Mesendoderm (in vitro differentiated cells): Measurements from ENCODE around the gene ZNF471. TPM values are rescaled to one million over a fixed set of nuclear protein-coding genes. Genes with fewer than 3 reads are reported as not detected.

ENCODE experiments used
- DNase-seq: peaks from one replicate; pipeline ENCODE4 v3.0.0; 2013
- H2AK5ac ChIP-seq: 2 replicates; pipeline ENCODE4 v1.6.1; 2013; ENCODE audit warnings: low read length, inconsistent platforms
- H2BK120ac ChIP-seq: 2 replicates; pipeline ENCODE4 v1.6.1; 2013; ENCODE audit warnings: low read depth, mild to moderate bottlenecking, low read length, moderate library complexity, mixed read lengths
- H2BK15ac ChIP-seq: replicated peaks from 2 replicates; pipeline ENCODE4 v1.6.1; 2013; ENCODE audit warnings: low read depth, mild to moderate bottlenecking, moderate library complexity
- H2BK5ac ChIP-seq: 2 replicates; pipeline ENCODE4 v1.6.1; 2013; ENCODE audit warnings: low read length, inconsistent platforms
- H3K18ac ChIP-seq: 2 replicates; pipeline ENCODE4 v1.6.1; 2013; ENCODE audit warnings: mild to moderate bottlenecking, low read length, mixed read lengths
- H3K23ac ChIP-seq: one replicate; pipeline ENCODE4 v1.6.1; 2013; ENCODE audit warnings: low read length
- H3K27ac ChIP-seq: 2 replicates; pipeline ENCODE4 v1.5.1; 2013; ENCODE audit warnings: low read depth, mild to moderate bottlenecking, inconsistent platforms, low read length, moderate library complexity
- H3K27me3 ChIP-seq: 2 replicates; pipeline ENCODE4 v1.6.1; 2013; ENCODE audit warnings: low read length, control low read depth, mild to moderate bottlenecking, inconsistent platforms; ENCODE audit not compliant: insufficient read depth, poor library complexity
- H3K36me3 ChIP-seq: 2 replicates; pipeline ENCODE4 v1.6.1; 2013; ENCODE audit warnings: low read length, inconsistent platforms; ENCODE audit not compliant: control insufficient read depth, insufficient read depth
- H3K4ac ChIP-seq: one replicate; pipeline ENCODE4 v1.6.1; 2013; ENCODE audit warnings: low read depth, mild to moderate bottlenecking, low read length, moderate library complexity
- H3K4me1 ChIP-seq: 2 replicates; pipeline ENCODE4 v1.6.1; 2013; ENCODE audit warnings: low read depth, low read length, inconsistent platforms; ENCODE audit not compliant: control insufficient read depth
- H3K4me2 ChIP-seq: 2 replicates; pipeline ENCODE4 v1.6.1; 2013; ENCODE audit warnings: low read length
- H3K4me3 ChIP-seq: 2 replicates; pipeline ENCODE4 v1.5.1; 2013; ENCODE audit warnings: mild to moderate bottlenecking, low read length
- H3K56ac ChIP-seq: one replicate; pipeline ENCODE4 v1.6.1; 2013; ENCODE audit warnings: low read length
- H3K79me1 ChIP-seq: 2 replicates; pipeline ENCODE4 v1.6.1; 2013; ENCODE audit warnings: low read length, inconsistent platforms
- H3K79me2 ChIP-seq: 2 replicates; pipeline ENCODE4 v1.6.1; 2013; ENCODE audit warnings: mild to moderate bottlenecking, low read length; ENCODE audit not compliant: control insufficient read depth, insufficient read depth
- H3K9ac ChIP-seq: 2 replicates; pipeline ENCODE4 v1.6.1; 2013; ENCODE audit warnings: low read length, inconsistent platforms
- H4K5ac ChIP-seq: one replicate; pipeline ENCODE4 v1.6.1; 2013; ENCODE audit warnings: low read length
- H4K8ac ChIP-seq: one replicate; pipeline ENCODE4 v1.6.1; 2013; ENCODE audit warnings: low read depth, mild to moderate bottlenecking, control low read depth, low read length, moderate library complexity
- WGBS: extraction: QIAGEN DNeasy Blood & Tissue Kit; methylation state at CpG from one replicate; pipeline ENCODE4 v1.1.7; 2013; ENCODE audit warnings: low lambda C conversion rate, missing lambda C conversion rate; ENCODE audit not compliant: insufficient coverage; ENCODE audit errors: extremely low coverage; 5-methylcytosine and 5-hydroxymethylcytosine counted together
- polyA plus RNA-seq, 2 experiments: library from polyadenylated mRNA; stranded (reverse); fragments of 200-250 nt; gene quantifications; one replicate each; pipeline ENCODE4 v1.2.3, GENCODE V29; 2013

ZNF471 gene
- polyA plus RNA-seq (2013, experiment 1 of 2), result 0.63 TPM
- polyA plus RNA-seq (2013, experiment 2 of 2), result 0.81 TPM

GRCh38 chr19:56507446-56508289 lies at the start of gene ZNF471:
TSS of gene ZNF471 (plus strand) at chr19:56507855. CDS start at chr19:56511572, 3,717 bp downstream.
- Histone ChIP-seq H3K9ac (peak within 1 kb of the TSS; percentile 89), H3K36me3 (no peaks in the 10 kb centered on the region), H2AK5ac (no peak within 1 kb of the TSS), H3K4me1 (peaks cover 2% of the 10 kb centered on the region), H3K27ac (peak within 1 kb of the TSS; percentile 90), H3K4ac (no peak within 1 kb of the TSS), H4K5ac (no peak within 1 kb of the TSS), H3K79me2 (no peaks in the 10 kb centered on the region), H2BK5ac (no peak within 1 kb of the TSS), H3K18ac (no peak within 1 kb of the TSS), H3K23ac (no peak within 1 kb of the TSS), H4K8ac (no peak within 1 kb of the TSS), H3K27me3 (no peaks in the 10 kb centered on the region), H3K56ac (peak within 1 kb of the TSS; percentile 97), H3K4me3 (peak within 1 kb of the TSS; percentile 79), H2BK120ac (no peak within 1 kb of the TSS), H3K79me1 (no peaks in the 10 kb centered on the region), H3K4me2 (peak within 1 kb of the TSS; percentile 100), H2BK15ac (no peak within 1 kb of the TSS)
- WGBS, result no CpG with 5 or more reads among the region's 74 CpGs
- peak; percentile 99 for DNase-seq

GRCh38 chr19:56474308-56474707 lies 33.3 kb upstream of the ZNF471 start:
- H3K4me1 ChIP-seq, result no peaks in the 10 kb centered on the region
- no peak overlapping the region for H3K27ac ChIP-seq
- H2BK120ac ChIP-seq, result no peak overlapping the region
- H3K23ac ChIP-seq, result no peak overlapping the region
- no CpG with 5 or more reads among the region's 3 CpGs for WGBS
- H4K5ac ChIP-seq, result no peak overlapping the region
- H2BK15ac ChIP-seq, result no peak overlapping the region
- no peaks in the 10 kb centered on the region for H3K36me3 ChIP-seq
- H3K27me3 ChIP-seq, result no peaks in the 10 kb centered on the region
- no peak overlapping the region for H3K4ac ChIP-seq
- H3K56ac ChIP-seq, result no peak overlapping the region
- peaks cover 7% of the 10 kb centered on the region for H3K79me1 ChIP-seq
- DNase-seq, result no peak
- no peak overlapping the region for H3K9ac ChIP-seq
- H3K4me3 ChIP-seq, result no peak overlapping the region
- no peak overlapping the region for H2AK5ac ChIP-seq
- H3K18ac ChIP-seq, result no peak overlapping the region
- no peak overlapping the region for H4K8ac ChIP-seq
- H3K79me2 ChIP-seq, result peaks cover 22% of the 10 kb centered on the region
- no peak overlapping the region for H3K4me2 ChIP-seq
- no peak overlapping the region for H2BK5ac ChIP-seq

- no peak overlapping the region for H3K4me3 ChIP-seq
- H2BK15ac ChIP-seq, result no peak overlapping the region
- H2BK5ac ChIP-seq, result no peak overlapping the region
- no peak for DNase-seq
- H4K8ac ChIP-seq, result no peak overlapping the region
- no peak overlapping the region for H3K23ac ChIP-seq
- peaks cover 36% of the 10 kb centered on the region for H3K79me2 ChIP-seq
- no peaks in the 10 kb centered on the region for H3K27me3 ChIP-seq
- H3K36me3 ChIP-seq, result no peaks in the 10 kb centered on the region
- H3K18ac ChIP-seq, result no peak overlapping the region
- no peak overlapping the region for H3K4ac ChIP-seq
- H3K9ac ChIP-seq, result no peak overlapping the region
- no peak overlapping the region for H3K27ac ChIP-seq
- H2BK120ac ChIP-seq, result no peak overlapping the region
- H3K4me1 ChIP-seq, result no peaks in the 10 kb centered on the region
- WGBS, result no CpG with 5 or more reads among the region's 10 CpGs
- H3K56ac ChIP-seq, result no peak overlapping the region
- no peak overlapping the region for H4K5ac ChIP-seq
- H3K4me2 ChIP-seq, result no peak overlapping the region
- no peak overlapping the region for H2AK5ac ChIP-seq
- H3K79me1 ChIP-seq, result peaks cover 13% of the 10 kb centered on the region
Measured at GRCh38 chr19:56476093-56476492, 31.6 kb upstream of the ZNF471 start.

- Histone ChIP-seq H3K79me1 (peaks cover 13% of the 10 kb centered on the region), H3K4me2 (peak within 1 kb of the TSS; percentile 96), H3K18ac (no peak within 1 kb of the TSS), H4K5ac (no peak within 1 kb of the TSS), H3K4me3 (peak within 1 kb of the TSS; percentile 85), H3K79me2 (peaks cover 40% of the 10 kb centered on the region), H3K56ac (peak within 1 kb of the TSS; percentile 95), H2AK5ac (no peak within 1 kb of the TSS), H3K36me3 (no peaks in the 10 kb centered on the region), H2BK15ac (no peak within 1 kb of the TSS), H3K27me3 (no peaks in the 10 kb centered on the region), H3K4ac (no peak within 1 kb of the TSS), H2BK5ac (peak within 1 kb of the TSS; percentile 86), H2BK120ac (no peak within 1 kb of the TSS), H3K23ac (no peak within 1 kb of the TSS), H3K4me1 (no peaks in the 10 kb centered on the region), H3K27ac (no peak within 1 kb of the TSS), H4K8ac (no peak within 1 kb of the TSS), H3K9ac (peak within 1 kb of the TSS; percentile 87)
- WGBS, result no CpG with 5 or more reads among the region's 69 CpGs
- peak; percentile 52 for DNase-seq
Measured at GRCh38 chr19:56476651-56477428, 30.8 kb upstream of the ZNF471 start, which contains the start of gene ZNF667. TSS of gene ZNF667 (minus strand) at chr19:56477345. CDS start at chr19:56462370, 14,975 bp downstream.

- DNase-seq, result peak; percentile 97
- peak overlapping the region; percentile 96 for H3K4me2 ChIP-seq
Measured at GRCh38 chr19:56477429-56478338, 30.0 kb upstream of the ZNF471 start.

More at GRCh38 chr19:56477429-56478338, 30.0 kb upstream of the ZNF471 start:
- Histone ChIP-seq H3K56ac (peak overlapping the region; percentile 95), H4K8ac (no peak overlapping the region), H3K4ac (no peak overlapping the region), H3K4me3 (peak overlapping the region; percentile 85), H3K79me2 (peaks cover 47% of the 10 kb centered on the region), H3K27ac (no peak overlapping the region), H3K4me1 (no peaks in the 10 kb centered on the region), H3K27me3 (no peaks in the 10 kb centered on the region), H3K18ac (no peak overlapping the region), H2BK15ac (no peak overlapping the region), H3K36me3 (no peaks in the 10 kb centered on the region), H3K23ac (no peak overlapping the region), H2BK5ac (peak overlapping the region; percentile 86), H4K5ac (no peak overlapping the region), H3K9ac (peak overlapping the region; percentile 87), H2AK5ac (no peak overlapping the region), H3K79me1 (peaks cover 17% of the 10 kb centered on the region), H2BK120ac (no peak overlapping the region)
- WGBS, result no CpG with 5 or more reads among the region's 80 CpGs
